ENCODE data around the gene PGA5.
"Not testable (repeated sequence)": the region's sequence is repeated elsewhere in the genome, so short reads cannot be mapped to it uniquely, and the experiment has no call there.

- TF ChIP-seq, protein P1, sequence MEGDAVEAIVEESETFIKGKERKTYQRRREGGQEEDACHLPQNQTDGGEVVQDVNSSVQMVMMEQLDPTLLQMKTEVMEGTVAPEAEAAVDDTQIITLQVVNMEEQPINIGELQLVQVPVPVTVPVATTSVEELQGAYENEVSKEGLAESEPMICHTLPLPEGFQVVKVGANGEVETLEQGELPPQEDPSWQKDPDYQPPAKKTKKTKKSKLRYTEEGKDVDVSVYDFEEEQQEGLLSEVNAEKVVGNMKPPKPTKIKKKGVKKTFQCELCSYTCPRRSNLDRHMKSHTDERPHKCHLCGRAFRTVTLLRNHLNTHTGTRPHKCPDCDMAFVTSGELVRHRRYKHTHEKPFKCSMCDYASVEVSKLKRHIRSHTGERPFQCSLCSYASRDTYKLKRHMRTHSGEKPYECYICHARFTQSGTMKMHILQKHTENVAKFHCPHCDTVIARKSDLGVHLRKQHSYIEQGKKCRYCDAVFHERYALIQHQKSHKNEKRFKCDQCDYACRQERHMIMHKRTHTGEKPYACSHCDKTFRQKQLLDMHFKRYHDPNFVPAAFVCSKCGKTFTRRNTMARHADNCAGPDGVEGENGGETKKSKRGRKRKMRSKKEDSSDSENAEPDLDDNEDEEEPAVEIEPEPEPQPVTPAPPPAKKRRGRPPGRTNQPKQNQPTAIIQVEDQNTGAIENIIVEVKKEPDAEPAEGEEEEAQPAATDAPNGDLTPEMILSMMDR (IDR thresholded peaks at IDR 0.05): not testable (repeated sequence)
- not testable (repeated sequence) for TF ChIP-seq POLR2A (IDR thresholded peaks at IDR 0.05)
Observed at GRCh38 chr11:61231585-61231984, 9.4 kb upstream of the PGA5 start.

All from tibial nerve (tissue), 3 donors.